GM13977 (cell line): ENCODE data around the gene PMF1.

Experiments used
- DNase-seq: peaks from one replicate; pipeline ENCODE4 v3.0.0; 2012; ENCODE audit warnings: low spot score
- in situ Hi-C: fragments of 300-500 bp; cut with MboI; formaldehyde crosslinking; loops from one replicate; pipeline ENCODE4 v1.12.0; 2022; ENCODE audit warnings: low sequenced_read_pairs, low pct_unique_long_range_greater_than_20kb, mixed read lengths, inconsistent platforms; ENCODE audit not compliant: unreplicated experiment
- TF ChIP-seq, protein P1 (sequence below): IDR thresholded peaks from 2 replicates; pipeline ENCODE4 v1.5.1; 2012; ENCODE audit warnings: mild to moderate bottlenecking, control low read depth; ENCODE audit not compliant: insufficient read depth; ENCODE audit errors: extremely low read depth, missing control alignments

PMF1 gene, protein sequence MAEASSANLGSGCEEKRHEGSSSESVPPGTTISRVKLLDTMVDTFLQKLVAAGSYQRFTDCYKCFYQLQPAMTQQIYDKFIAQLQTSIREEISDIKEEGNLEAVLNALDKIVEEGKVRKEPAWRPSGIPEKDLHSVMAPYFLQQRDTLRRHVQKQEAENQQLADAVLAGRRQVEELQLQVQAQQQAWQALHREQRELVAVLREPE

DNA sequence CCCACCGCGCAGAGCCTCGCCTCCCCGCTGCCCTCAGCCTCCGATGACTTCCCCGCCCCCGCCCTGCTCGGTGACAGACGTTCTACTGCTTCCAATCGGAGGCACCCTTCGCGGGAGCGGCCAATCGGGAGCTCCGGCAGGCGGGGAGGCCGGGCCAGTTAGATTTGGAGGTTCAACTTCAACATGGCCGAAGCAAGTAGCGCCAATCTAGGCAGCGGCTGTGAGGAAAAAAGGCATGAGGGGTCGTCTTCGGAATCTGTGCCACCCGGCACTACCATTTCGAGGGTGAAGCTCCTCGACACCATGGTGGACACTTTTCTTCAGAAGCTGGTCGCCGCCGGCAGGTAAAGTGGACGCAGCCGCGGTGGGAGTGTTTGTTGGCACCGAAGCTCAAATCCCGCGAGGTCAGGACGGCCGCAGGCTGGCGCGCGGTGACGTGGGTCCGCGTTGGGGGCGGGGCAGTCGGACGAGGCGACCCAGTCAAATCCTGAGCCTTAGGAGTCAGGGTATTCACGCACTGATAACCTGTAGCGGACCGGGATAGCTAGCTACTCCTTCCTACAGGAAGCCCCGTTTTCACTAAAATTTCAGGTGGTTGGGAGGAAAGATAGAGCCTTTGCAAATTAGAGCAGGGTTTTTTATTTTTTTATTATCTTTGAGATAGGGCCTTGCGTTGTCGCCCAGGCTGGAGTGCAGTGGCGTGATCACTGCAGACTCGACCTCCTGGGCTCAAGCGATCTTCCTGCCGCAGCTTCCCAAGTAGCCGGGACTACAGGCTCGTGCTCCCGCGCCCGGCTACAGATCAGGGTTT is at the start of gene PMF1:
PMF1 (plus strand) TSS at position 175 of the 811 bp plus-strand sequence; CDS start at position 184, 9 bp downstream.
- DNase-seq = peak; percentile 98
- in situ Hi-C loops = no loop called here
- TF ChIP-seq, protein P1, sequence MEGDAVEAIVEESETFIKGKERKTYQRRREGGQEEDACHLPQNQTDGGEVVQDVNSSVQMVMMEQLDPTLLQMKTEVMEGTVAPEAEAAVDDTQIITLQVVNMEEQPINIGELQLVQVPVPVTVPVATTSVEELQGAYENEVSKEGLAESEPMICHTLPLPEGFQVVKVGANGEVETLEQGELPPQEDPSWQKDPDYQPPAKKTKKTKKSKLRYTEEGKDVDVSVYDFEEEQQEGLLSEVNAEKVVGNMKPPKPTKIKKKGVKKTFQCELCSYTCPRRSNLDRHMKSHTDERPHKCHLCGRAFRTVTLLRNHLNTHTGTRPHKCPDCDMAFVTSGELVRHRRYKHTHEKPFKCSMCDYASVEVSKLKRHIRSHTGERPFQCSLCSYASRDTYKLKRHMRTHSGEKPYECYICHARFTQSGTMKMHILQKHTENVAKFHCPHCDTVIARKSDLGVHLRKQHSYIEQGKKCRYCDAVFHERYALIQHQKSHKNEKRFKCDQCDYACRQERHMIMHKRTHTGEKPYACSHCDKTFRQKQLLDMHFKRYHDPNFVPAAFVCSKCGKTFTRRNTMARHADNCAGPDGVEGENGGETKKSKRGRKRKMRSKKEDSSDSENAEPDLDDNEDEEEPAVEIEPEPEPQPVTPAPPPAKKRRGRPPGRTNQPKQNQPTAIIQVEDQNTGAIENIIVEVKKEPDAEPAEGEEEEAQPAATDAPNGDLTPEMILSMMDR = no peak

DNA sequence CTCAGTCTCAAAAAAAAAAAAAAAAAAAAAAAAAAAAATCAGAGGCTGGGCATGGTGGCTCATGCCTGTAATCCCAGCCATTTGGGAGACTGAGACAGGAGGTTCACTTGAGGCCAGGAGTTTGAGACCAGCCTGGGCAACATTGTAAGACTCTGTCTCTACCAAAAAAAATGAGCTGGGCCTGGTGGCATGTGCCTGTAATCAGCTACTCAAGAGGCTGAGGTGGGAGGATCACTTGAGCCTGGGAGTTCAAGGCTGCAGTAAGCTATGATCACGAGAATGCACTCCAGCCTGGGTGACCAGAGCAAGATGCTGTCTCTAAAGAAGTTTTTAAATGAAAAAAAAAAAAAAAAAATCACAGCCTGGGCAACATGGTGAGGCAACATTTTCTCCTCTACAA is 49.1 kb upstream of the PMF1 start:
- in situ Hi-C loops = no loop called here
- TF ChIP-seq, protein P1 = no peak
- no peak for DNase-seq

DNA sequence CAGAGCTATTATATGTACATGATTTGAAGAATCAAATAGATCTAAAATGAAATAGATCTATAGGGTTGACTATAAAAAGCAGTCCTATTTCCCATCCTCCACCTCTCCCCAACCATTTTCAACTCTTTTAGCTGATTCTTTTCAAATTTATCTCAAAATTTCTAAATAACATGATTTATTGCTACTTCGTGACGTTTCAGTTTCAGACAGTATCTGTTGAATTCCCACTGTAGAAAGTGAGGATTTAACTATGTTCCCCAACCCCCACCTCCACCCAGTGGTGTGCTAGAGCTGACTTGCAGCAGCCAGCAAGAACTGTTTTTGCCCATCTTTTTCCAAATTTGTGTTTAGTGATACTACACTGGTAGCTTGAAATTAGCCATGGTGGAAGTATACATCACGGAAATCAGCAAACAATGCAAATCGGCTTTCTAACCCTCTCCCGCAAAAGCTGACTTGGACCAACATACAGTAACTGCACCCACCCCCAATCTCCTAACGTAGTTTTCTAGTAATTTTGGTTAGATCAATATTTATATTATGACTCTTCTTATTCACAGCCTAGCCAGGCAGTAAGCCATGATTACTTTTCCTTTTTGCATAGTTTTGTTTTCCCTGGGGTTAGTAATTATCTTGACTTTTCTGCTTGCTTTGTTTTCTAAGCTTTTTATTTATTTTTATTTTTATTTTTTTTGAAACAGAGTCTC is 48.5 kb upstream of the PMF1 start:
- TF ChIP-seq, protein P1 = no peak
- in situ Hi-C loops = no loop called here
- DNase-seq = no peak

DNA sequence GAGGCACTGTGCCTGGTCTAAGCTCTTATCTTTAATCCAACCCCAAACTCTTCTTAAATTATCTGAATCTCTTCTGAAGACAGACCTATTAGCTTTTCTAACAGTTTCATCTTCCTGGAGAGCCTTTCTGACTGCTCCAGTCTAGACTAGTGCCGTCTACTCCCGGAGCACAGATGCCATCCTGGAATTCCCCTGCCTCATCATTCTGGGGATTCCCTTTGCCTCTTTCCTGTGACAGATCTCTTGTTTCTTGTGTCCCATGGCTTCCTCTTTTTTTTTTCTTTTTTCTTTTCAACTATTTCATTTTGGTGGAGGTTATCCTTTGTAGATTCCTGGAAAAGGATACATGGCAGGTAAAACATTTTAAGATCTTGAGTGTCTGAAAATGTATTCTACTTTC is 47.7 kb upstream of the PMF1 start:
- in situ Hi-C loops = no loop called here
- TF ChIP-seq, protein P1 = no peak
- no peak for DNase-seq

DNA sequence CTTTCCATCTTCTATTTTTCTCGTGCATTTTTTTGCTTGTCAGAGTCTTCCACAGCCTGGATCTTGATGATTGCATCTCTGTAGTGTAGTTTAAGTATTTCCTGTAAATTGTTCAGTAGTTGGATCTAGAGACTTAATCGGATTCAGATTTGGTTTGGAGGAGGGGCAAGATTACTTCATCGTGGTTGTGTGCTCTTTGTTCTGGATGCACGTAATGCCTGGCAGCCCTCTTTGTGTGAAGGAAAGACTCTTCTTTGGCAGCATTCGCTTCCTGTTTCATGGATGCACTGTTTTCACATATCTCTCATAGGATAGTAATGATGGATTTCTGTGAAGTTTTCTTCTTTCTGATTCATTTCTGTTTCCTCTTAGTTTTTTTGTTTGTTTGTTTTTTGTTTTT is 45.3 kb upstream of the PMF1 start:
- TF ChIP-seq, protein P1 = no peak
- in situ Hi-C loops = no loop called here
- DNase-seq = no peak

DNA sequence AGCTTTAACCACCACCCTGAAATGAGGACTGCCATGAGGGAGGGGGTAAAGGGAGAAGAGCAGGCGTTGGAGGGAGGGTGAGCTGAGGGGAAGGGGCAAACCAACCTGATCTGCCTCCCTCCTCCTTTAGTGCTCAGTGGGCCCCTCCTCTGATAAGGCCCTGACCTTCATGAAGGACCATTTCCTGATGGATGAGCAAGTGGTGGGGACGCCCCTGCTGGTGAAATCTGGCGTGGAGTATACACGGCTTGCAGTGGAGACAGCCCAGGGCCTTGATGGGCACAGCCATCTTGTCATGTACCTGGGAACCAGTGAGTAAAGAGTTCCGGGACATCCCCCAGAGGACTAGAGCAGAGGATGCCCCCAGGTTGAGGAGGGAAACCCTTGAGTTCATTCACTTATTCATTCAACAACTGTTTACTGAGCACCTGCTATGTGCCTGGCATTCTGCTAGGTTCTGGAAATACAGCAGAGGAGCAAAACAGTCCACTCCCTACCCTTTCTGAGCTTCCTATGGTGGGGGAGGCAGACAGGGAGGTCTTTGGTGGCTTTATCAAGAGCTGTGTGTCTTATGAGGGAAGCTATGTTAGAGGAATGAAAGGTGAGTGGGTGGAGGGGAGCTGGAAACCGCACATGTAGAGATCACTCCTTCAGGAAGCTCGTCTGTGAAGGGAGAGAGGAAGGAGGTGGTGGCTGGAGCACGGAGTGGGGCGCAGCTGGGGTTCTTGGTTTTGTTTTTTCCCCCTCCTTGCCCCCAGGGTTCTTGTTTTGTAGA is 39.9 kb upstream of the PMF1 start:
- DNase-seq = peak; percentile 5
- in situ Hi-C loops = no loop called here

More for the DNA sequence above, 39.9 kb upstream of the PMF1 start:
- TF ChIP-seq, protein P1 = no peak
